Measurements from ENCODE around the gene RAPGEF3.

The RAPGEF3 gene

DNA sequence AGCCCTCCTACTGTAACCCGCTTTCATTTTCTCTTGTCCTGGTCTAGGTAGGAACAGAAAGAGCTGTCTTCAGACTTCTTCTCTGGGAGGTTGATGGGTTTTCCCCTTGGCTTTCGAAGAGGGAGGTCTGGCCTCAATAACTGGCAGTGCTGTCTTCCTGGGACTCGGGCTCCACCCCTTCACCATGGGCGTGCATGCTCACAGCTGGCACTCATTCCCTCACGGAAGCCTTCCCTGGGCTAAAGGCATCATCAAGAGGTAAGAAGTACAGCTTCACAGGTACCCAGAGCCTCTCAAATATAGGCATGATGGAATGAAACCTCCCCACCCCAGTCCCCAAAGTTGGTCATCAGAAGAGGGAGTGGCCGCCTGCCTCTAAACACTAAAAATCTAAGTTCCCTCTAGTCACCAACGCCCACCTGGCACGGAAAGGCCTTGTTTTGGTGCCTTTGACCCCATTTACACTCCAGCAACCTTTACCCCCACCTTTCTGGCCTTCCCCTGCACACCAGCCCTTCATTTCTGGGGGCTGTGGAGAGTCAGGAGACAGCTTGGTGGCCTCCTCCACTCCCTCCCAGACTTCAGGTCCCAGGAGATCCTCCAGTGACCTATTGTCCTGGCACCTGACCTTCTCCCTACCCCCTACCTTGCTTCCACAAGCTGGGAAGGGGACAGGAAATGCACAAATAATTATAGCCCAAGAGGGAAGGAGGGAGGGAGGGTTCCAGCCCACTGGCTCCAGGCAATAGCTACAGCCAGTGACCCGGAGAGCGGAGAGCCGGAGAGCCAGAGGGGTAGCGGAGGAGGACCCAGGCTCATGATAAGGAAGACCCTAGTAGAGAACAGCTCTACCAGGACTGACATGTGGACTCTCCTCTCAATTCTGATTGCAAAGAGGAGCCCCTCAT, 2.8 kb downstream of the RAPGEF3 start:
- DNase-seq (ENCODE audit: low read depth), result no peak

DNA sequence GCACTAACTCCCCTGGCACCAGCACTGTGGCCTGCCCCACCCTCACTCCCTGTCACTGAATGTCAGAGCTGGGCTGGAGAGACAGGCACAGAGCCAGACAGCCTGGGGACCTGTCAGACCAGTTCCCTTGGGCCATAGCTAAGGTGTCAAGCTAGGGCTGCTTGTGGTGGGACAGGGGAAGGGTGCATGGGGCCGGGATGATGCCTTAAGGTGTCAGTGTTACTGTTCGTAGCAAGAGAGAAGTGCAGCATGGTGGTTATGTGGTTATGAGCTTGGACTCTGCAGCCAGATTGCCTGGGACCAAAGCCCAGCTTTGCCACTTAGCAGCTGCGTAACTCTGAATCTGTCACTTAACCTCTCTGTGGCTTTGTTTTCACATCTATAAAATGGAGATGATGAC, 3.8 kb downstream of the RAPGEF3 start:
- no peak for DNase-seq (ENCODE audit: low read depth)

DNA sequence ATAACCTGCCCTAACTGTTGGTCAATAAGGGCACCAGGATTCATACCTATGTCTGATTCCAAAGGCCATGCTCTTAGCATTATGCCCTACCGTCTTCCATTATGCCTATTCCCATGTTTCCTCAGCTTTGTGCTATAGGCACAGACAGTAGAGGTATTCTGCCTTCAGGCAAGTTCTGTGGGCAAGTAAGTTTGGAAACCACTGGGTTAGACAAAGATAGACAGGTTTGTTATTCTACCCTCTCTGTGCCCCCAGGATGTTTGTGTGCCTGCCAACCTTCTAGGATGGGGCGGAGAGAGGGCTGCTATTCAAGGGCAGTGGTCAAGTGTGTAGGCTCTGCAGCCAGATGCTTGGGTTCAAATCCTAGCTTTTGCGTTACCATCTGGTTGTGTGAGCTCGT, 4.6 kb downstream of the RAPGEF3 start:
- DNase-seq (ENCODE audit: low read depth), result no peak

DNA sequence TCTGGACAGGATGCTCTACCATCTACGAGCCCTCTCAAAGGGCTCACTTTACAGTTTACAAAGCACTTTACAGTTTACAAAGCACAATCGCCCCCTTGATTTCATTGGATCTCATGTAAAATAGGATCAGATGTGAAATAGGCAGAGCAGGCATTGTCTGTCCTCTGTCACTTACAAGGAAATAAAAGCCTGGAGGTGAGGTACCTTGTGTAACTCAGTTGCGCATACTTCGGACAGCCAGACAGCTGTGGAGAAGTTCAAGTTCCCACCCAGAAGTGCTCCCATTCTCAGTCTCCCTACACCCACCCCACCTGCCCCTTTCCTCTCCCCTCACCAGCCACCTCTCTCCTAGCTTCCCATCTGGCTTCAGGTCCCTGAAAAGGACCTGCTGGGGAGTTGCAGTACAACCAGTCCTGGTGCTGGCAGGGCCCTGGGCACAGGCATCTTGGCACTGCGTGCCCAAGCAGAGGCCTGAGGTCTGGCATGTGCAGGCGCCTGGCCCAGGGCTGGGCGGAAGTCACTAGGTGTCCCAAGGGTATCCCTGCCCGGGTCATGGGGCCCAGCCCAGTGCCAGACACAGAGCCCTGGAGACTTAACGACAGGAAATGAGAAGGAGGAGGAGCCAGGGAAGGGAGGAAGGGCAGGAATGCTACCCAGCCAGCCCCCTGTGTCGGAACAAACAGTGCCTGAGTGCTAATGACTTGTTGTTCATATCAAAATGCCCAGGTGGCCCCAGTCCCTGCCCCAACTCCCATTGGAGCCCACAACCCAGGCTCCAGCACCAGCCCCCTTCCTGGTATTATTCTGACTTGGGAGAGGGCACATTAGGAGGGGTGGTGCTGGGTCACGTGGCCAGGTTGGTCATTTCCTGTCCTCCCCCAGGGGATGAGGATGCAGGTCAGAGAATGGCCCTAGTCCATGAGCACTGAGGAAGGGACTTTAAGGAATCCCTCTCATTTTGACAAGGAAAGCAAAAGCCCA, 5.4 kb downstream of the RAPGEF3 start:
- no peak for DNase-seq (ENCODE audit: low read depth)

DNA sequence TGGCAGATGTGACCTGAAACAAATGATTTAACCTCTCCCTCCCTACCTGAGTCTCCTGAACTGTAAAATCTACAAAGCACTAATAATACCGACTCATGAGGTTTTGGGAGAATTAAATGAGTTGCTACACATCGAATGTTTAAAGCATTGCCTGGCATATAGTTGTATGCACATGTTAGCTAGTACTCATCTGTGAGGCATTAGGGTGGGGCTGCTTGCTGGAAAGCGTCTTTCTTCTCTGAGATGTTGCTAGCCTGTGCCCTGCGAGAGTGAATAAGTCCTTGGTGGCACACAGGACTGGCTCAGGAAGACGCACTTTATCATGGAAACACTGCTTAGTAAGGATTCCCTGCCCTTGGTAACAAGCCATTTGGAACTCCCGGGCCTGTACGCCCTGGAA, 6.1 kb downstream of the RAPGEF3 start:
- DNase-seq (ENCODE audit: low read depth), result no peak

DNA sequence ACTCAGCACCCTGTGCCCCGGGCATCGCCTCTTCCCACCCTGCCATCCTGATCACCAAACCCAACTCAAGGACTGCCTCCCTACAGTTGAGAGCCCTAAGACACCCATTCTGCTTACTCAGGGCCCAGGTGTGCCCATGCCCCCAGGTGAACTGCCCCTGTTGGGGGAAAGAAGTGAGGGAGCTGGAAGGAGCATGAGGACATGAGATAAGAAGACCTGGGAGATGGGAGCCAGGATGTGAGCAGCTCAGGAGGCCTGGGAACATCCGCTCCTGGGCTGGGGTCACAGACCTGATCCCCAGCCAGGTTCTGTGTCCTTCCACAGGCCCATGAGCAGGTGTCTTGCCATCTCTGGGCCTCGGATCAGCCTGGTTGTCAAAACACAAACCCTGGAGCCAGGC, 6.6 kb downstream of the RAPGEF3 start:
- no peak for DNase-seq (ENCODE audit: low read depth)

DNA sequence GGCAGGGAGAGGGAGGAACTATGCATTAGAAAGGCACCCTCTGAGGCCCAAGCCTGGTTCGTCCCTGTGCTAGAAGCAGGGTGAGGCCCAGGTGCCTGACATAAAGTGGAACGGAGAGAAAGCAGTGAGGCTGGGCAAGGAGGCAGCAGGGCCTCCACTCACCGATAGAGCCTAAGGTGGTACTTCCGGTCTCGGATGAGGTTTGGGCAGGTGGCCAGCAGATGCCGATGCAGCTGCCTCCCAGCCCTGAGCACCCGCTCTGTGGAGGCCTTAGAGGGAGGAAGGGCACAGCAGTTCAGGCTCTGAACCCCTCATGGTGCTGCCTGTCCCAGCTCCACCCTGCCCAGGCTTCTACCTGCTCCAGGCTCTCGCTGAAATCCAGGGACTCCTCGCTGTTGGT, 7.1 kb downstream of the RAPGEF3 start:
- DNase-seq (ENCODE audit: low read depth), result no peak

DNA sequence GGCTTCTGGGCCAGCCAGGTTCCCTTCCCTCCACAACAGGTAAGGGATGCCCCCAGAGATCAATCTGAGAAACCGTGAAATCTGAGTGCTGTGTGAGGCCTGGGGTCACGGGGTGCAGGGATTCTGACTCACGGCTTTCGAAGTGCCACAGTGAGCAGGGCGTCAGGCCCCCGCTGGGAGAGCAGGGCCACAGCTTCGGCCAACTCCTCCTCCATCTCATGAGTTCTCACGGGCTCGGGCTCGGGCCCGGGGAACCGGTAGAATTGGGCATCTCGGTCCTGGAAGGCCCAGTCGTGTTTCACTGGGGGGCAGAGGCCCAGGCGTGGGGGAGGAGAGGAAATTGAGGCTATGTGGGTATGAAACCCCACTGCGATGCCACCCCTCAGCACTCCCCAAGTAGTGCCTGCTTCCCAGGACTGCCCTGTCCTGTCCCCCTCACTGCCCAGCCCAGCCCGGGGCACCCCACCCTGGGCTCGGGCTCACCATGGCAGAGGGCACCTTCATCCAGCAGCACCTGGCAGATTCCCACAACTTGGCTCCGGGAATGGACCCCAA, 7.7 kb downstream of the RAPGEF3 start:
- DNase-seq (ENCODE audit: low read depth), result no peak

DNA sequence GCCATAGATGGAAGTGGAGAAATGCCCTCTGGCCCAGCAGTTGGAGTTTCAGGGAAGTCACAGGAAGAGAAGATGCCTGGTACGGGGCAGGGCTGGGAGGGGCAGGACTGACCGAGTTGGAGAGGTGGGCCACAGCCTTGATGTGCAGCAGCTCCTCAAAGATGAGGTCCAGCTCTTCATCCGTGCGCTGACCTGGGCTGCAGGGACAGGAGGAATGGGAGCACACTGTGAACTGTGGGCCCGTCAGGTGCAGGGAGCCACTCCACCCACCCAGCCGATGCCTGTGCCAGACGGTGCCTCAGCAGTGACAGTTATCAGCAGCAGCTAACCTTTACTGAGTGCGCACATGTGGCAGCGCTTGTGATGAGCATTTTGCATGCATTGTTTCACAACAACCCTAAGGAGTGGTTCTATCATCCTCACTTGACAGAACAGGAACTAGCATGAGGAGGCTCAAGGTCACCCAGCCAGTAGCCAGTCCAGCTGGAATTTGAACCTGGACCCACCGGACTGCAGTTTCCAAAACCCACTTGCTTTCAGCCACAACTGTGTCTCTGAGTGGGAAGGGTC, 8.4 kb downstream of the RAPGEF3 start:
- no peak for DNase-seq (ENCODE audit: low read depth)

DNA sequence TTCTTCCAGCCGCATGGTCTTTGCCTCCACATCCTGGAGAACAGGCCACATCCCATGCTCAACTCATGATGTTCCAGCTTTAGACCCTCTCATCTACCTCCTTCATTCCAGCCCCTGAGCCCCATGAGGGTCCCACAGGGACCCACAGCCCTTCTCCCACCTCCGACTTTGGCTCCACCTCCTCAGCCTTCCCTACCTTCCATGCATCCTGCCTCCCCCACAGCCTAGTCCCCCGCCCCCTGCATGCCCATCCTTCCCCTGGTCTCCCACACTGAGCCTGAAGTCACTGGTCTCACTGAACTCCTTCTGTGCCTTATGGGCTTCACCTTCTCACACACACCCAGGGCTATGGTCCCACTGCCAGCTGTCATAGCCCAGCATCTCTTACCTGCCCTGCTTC, 9.8 kb downstream of the RAPGEF3 start:
- DNase-seq (ENCODE audit: low read depth), result no peak

DNA sequence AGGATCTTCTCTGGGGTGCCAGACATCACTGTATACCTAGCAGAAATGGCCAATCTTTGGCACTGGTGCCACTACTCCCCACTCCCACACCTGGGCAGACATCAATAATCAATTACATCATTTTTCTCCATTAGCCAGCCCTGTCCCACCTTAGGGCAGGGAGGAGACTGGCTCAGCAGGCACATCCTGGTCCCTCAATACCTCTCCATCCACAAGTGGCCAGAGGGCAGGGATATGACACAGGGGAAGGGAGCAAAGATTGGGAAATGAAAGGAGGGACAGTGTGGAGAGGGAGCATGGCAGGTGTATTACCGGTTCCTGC, 10.2 kb downstream of the RAPGEF3 start:
- no peak for DNase-seq (ENCODE audit: low read depth)

DNA sequence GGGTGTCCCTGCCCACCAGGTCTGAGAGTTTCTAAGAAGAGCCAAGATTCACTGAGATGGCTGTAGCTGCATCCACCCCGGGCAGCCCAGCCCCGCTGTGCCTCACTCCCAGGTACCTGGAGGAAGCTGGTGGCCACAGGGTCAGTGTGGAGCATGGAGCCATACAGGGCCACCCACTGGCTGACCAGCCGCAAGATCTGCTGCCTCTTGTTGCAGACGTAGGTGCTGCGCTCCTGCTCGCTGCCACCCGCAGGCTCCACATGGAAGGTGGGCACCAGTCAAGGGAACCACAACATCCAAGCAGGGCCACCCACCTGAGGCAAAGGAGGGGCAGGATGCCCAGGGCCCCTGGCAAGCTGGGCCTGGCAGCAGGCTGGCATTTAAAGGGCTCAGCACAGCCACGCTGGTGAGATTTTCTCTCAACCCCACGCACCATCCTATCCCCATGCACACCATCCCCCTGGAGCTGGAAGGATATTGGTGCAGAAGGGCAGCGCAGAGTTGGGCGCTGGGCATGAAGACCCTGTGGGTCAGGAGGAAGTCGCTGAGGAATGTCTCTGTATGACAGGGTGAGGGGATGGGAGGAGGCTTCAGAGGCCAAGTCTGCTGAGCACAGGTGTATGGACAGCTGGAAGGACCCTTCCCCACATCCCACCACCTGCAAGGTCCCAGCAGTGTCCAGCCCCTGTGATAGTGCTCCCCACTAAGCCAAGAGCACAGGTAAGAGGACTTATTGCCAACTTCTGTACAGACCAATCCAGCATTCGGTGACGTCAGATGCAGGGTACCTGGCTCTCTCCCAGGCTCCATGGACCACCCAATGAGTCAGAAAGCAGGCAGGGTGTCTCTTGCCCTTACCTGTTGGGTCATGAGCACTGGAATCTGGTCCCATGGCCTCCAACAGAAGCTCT, 10.8 kb downstream of the RAPGEF3 start:
- DNase-seq (ENCODE audit: low read depth), result no peak

DNA sequence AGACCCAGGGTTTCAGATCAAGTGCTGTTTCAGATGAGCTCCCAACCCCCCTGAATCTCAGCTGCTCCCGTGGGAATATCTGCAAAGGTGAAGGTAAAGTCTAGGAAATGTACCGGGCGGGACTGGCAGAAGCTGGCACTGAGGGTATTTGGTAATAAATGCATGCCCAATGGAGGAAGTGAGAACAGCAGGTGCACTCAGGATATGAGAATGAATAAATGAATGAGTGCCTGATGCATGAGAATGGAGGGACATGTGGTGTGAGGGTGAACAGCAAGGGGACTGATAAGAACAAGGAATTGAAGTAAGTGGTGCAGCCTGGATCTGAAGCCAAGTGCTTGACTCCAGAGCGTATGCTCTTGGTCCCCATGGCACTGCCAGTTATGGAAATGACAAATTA, 11.6 kb downstream of the RAPGEF3 start:
- DNase-seq (ENCODE audit: low read depth), result no peak

DNA sequence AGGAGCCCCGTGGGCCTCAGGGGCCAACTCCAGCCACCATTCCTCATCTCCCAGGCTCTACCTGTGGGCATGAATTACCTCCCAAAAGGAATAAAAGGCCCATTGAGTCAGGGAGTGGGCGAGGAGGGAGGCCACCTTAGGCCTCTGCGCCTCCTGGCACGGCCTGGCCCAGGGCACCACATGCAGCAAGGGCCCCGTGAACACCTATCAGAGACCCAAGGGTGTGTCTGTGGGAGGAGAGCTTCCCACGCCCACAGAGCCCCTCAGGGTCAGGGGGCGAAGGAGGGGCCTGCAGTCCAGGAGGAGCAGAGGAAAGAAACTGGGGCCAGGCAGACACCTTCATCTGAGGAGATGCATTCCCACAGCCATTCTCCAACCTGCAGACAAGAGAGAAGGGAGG, 12.2 kb downstream of the RAPGEF3 start:
- DNase-seq (ENCODE audit: low read depth), result no peak

DNA sequence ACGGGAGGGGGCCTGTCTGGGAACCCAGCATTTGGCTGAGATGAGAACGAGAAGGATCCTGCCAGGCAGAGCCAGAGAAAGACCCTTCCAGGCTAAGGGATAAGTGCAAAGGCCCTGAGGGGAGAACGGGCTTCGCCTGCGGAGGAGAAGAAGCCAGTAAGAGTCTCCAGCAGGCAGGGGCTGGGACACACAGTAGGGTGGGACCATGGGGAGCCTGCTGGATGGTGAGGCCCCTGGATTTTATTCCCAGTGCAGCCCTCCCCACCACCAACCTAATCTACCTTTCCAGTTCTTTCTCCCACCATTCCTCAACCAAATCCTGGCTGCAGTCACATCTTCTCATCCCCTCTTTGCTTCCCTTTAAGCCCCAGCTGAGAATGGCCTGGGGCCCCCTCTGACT, 12.6 kb downstream of the RAPGEF3 start:
- DNase-seq (ENCODE audit: low read depth), result no peak

DNA sequence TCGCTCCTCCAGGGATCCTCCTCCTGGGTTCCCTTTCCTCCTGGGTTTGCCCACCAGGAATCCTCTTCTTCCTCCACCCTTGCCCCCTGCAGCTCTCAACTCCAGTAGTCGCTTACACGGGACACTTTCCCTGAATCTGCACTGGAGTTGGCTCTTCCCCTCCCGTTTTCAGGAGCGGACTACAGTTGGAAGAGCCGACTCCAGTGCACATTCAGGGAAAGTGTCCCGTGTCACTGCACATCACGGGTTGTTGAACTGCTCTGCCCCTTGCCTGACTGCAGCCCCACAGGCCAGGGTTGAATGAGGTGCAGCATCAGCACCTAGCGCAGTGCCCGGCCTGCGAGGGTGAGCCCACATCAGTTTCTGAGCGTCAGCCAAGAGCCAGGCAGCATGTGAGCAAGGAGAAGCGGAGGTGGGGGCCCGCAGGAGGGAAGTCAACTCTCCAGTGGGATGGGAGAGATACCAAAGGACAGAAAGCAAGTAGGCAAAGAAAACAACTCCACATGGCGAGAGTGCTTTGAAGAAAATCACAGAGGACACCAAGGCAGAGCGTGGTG, 13.1 kb downstream of the RAPGEF3 start:
- no peak for DNase-seq (ENCODE audit: low read depth)

DNA sequence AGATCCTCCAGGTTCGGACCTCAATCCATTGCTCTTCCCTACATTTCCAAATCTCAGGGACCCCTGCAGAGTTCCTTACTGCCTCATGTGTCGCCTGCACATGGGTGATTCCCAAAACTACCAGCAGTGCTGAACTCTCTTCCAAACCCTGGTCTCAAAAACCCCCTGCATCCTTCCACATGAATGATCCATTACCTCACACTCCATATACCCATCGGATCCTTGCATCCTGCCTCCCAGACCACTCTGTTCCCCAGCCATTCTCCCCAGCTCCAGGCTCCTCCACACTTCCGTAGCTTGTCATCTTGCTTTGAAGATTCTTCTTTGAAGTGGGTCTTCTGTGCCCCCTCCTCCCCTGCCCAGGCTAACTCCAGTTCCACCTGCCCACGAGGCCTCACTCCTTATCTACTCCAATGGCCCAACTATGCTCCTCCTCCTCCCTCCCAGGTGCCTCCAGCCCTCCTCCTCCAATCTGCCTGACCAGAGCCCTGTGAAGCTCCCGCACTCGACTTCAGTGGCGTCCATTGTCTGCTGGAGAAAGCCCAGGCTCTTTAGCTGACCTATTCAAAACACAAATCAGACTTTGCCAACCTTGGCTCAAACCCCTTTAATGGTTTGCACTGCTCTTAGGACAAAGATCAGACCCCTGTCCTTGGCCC, 13.8 kb downstream of the RAPGEF3 start:
- DNase-seq (ENCODE audit: low read depth), result no peak

DNA sequence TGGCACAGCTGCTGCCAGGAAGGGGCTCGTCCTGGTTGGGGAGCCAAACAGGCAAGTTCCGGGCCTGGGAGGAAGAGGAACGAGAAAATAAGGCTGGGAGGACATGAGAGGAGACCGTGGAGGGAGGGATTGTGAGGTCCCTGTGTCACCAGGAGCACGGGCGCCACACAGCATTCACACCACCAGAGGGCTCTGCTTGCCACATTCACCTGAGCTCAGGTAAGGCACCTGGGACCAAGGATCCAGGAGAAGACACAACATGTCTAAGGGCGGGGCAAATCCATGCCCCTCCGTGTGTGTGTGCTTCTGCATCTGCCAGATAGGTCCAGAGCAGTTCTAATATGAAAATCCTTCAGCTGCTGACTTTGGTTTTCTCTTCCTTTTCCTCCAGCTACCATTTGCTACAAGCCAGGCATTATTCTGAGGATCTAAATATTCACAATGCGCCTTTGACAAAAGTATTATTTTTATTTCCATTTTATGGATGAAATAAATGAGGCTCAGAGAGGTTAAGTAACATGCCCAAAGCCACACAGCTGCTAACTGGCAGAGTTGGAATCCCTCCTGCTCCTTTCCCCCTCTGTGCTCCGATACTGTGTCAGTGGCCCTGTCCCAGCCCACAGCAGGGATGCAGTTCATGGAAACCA, 14.6 kb downstream of the RAPGEF3 start:
- DNase-seq (ENCODE audit: low read depth), result no peak

DNA sequence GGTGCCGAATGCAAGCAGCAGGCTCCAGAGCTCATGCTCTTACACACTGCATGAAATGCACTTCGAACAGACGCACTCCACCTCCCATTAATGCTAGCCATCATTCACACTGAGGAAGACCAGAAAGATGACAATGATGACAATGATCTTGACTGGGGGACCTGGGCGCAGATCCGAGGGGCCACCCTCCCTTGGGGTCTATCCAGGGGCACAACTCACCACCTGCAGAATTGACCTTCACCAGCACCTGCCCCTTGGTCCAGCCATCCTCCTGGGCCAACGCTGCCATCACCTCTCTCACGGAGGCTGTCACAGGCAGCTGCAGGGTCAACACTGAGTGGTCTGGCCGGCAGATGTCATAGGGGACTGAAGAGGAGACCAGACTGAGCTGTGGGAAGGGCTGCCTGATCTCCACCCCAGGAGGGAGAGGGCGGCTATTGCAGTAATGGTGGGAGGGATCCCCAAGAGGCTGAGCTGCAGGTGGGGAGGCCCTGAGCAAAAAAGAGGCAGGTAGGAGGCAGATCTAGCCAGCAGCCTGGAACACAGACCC, 15.3 kb downstream of the RAPGEF3 start:
- no peak for DNase-seq (ENCODE audit: low read depth)
